Peyer's patch (tissue), 4 donors: Measurements from ENCODE around the gene GJC1. TPM values are rescaled to one million over a fixed set of nuclear protein-coding genes. Genes with fewer than 3 reads are reported as not detected.

ENCODE experiments used
- DNase-seq, 3 donors: peaks; one replicate each; pipeline ENCODE4 v3.0.0-alpha.2; 2017 to 2019
- H3K27ac ChIP-seq, 4 donors: fragments of 200-600 bp; sonication (generic); one replicate each; pipeline ENCODE4 v1.5.1; 2016 to 2019
- H3K27me3 ChIP-seq, 2 donors: fragments of 200-600 bp; sonication (generic); one replicate each; pipeline ENCODE4 v1.5.1; 2019
- H3K36me3 ChIP-seq, 3 donors: fragments of 200-600 bp; sonication (generic); one replicate each; pipeline ENCODE4 v1.5.1; 2016 to 2019
- H3K4me1 ChIP-seq, 4 donors: fragments of 200-600 bp; sonication (generic); one replicate each; pipeline ENCODE4 v1.5.1; 2016 to 2019
- H3K4me3 ChIP-seq, 4 donors: fragments of 200-600 bp; sonication (generic); 1 replicate in 3 of 4; 2 replicates in 1 of 4; pipeline ENCODE4 v1.5.1; 2016 to 2019; ENCODE audit warnings: mild to moderate bottlenecking in 1 of 4
- H3K9me3 ChIP-seq, 4 donors: fragments of 200-600 bp; sonication (generic); one replicate each; pipeline ENCODE4 v1.5.1; 2016 to 2019; ENCODE audit warnings: mild to moderate bottlenecking in 1 of 4
- POLR2A ChIP-seq, 2 donors: fragments of 450-650 bp; IDR thresholded peaks; one replicate each; pipeline ENCODE4 v1.5.1; 2017; ENCODE audit warnings: antibody characterized with exemption in 2 of 2, mild to moderate bottlenecking in 2 of 2, moderate library complexity in 2 of 2
- total RNA-seq, 4 donors: library from RNA; depleted of rRNA; stranded (reverse); fragments of >200 nt; gene quantifications; one replicate each; pipeline ENCODE4 v1.1.0, GENCODE V29; 2016
- TF ChIP-seq, protein P1 (sequence below), 6 experiments: fragments of 450-650 bp in 4 of 6; fragments of 200-600 bp in 2 of 6; sonication (generic) in 1 of 6; IDR thresholded peaks; one replicate each; pipeline ENCODE4 v1.5.1; 2017 to 2019; ENCODE audit warnings: antibody characterized with exemption in 6 of 6, mild to moderate bottlenecking in 3 of 6, moderate library complexity in 1 of 6

GJC1 gene
- 1 to 10 TPM; 1.4 to 7.4 (median 2.5) TPM for total RNA-seq

DNA sequence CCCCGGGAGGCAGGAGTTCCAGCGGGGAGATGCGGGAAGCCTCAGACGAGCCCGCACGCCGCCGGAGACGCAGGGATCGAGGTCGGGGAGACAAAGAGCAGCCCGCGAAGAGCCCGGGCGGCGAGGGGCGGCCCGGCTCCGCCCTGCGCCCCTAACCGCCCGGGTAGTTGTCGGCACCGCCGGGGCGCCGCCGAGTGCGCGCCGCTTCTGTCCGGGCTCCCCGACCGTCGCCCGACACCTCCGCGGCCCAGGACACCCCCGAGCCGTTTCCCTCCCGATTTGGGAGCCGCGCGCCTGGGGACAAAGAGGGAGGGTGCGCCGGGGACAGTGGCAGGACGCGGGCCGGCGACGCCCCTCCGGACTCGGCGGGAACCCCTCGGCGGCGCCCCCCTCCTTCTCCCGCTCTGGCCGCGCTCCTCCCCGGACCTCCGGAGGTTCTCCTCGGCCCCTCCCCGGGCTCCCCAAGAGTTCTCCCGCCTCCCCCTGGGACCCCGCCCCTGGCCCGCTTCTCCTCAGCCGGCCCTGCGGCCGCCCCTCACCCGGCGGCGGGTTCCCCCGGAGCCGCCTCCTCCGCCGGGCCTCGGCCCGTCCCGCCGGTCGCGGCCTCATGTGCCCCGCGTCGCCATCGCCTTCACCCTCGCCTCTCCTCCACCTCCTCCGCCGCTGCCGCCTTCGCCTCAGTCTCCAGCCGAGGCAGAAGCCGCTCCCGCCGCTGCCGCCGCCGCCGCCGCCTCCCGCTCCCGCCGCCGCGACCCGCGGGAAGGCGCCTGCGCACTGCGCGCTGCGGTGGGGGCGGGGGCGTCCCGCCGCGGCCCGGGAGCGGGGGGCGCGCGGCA lies at the start of gene GJC1:
TSS of gene GJC1 (minus strand) at position 765 of the 836 bp plus-strand sequence. CDS start 24,470 bp downstream, outside the sequence.
- no peak for DNase-seq
- no peaks in the 10 kb centered on the region for H3K9me3 ChIP-seq
- peak within 1 kb of the TSS; percentile 43 to 64 (median 56) for H3K4me3 ChIP-seq
- TF ChIP-seq, protein P1, sequence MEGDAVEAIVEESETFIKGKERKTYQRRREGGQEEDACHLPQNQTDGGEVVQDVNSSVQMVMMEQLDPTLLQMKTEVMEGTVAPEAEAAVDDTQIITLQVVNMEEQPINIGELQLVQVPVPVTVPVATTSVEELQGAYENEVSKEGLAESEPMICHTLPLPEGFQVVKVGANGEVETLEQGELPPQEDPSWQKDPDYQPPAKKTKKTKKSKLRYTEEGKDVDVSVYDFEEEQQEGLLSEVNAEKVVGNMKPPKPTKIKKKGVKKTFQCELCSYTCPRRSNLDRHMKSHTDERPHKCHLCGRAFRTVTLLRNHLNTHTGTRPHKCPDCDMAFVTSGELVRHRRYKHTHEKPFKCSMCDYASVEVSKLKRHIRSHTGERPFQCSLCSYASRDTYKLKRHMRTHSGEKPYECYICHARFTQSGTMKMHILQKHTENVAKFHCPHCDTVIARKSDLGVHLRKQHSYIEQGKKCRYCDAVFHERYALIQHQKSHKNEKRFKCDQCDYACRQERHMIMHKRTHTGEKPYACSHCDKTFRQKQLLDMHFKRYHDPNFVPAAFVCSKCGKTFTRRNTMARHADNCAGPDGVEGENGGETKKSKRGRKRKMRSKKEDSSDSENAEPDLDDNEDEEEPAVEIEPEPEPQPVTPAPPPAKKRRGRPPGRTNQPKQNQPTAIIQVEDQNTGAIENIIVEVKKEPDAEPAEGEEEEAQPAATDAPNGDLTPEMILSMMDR (IDR thresholded peaks at IDR 0.05), result no peak
- TF ChIP-seq POLR2A (IDR thresholded peaks at IDR 0.05), result no peak
- H3K4me1 ChIP-seq, result peaks cover 0 to 14% (median 3%) of the 10 kb centered on the region in 4 donors
- peaks cover 7 to 19% of the 10 kb centered on the region in 2 donors for H3K27me3 ChIP-seq
- no peaks in the 10 kb centered on the region for H3K36me3 ChIP-seq
- peak within 1 kb of the TSS; percentile 33 to 79 (median 46) for H3K27ac ChIP-seq

DNA sequence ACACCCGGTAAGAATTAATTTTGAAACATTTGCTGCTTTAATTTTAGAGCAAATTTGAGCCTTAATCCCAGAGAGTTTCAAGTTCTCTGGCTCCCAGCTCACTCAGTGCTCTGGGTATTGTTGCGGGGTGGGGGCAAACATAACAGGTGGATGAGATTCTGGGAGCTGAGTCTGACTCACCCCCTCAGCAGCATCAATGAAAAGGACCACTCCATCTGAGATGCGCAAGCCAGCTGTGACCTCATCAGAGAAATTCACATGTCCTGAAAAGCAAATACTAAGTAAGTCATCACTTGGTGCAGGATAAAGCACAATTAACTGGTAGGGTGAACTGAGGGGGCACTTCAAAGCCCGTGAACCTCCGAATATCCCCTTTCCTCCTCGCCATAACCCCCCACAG lies 49.3 kb upstream of the GJC1 start:
- Histone ChIP-seq H3K9me3 (no peaks in the 10 kb centered on the region), H3K27ac (no peak overlapping the region), H3K4me3 (no peak overlapping the region), H3K36me3 (peaks cover 0 to 91% (median 0%) of the 10 kb centered on the region in 3 donors), H3K27me3 (no peaks in the 10 kb centered on the region), H3K4me1 (no peaks in the 10 kb centered on the region)
- DNase-seq, result no peak
- TF ChIP-seq, protein P1 (IDR thresholded peaks at IDR 0.05), result no peak
- TF ChIP-seq POLR2A (IDR thresholded peaks at IDR 0.05), result no peak

DNA sequence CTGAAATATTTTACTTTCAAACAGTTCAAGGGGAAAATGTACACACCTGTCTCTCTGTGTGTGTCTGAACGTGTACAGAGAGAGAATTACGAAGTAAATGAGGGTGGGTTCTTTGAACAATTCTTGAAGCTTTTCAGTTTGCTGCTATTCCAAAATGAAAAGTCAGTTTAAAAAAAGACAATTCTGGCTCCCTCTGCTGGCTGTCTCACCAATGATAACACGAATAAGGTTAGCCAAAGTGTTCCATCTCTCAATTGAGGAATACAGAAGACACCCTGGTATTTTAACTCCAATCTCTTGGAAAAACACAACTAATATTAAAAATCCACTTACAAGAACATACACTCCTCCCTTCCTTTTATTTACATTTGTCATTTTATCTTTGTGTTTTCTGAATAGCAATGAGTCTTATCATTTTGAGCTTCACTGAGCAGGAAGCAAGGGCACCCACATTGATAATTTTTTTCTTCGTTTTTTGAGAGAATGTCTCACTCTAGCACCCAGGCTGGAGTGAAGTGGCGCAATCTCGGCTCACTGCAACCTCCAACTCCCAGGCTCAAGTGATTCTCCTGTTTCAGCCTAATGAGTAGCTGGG lies 48.6 kb upstream of the GJC1 start:
- Histone ChIP-seq H3K4me1 (no peaks in the 10 kb centered on the region), H3K27ac (no peak overlapping the region), H3K9me3 (no peaks in the 10 kb centered on the region), H3K36me3 (peaks cover 0 to 88% (median 0%) of the 10 kb centered on the region in 3 donors), H3K27me3 (no peaks in the 10 kb centered on the region), H3K4me3 (no peak overlapping the region)
- TF ChIP-seq, protein P1 (IDR thresholded peaks at IDR 0.05), result peak in 5 of 6 experiments; percentile 12 to 47 (median 43)
- TF ChIP-seq POLR2A (IDR thresholded peaks at IDR 0.05), result no peak
- DNase-seq, result peak in 1 of 3 donors; percentile 61

DNA sequence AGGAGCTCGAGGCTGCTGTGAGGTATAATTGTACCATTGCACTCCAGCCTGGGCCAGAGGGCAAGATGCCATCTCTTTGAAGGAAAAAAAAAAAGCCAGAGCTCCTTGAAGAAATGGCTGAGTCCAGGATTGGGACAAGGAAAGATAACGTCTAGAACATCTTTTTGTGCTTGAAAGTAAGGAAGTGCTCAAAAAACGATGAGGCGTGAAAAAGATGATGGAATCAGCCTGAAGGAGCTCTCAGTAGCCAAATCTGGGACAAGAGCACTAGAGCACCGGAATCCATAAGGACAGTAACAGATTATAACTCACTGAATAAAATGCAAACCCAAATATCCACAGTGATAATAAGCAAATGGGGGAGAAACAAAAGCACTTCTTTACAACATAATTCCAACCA lies 47.0 kb upstream of the GJC1 start:
- TF ChIP-seq, protein P1 (IDR thresholded peaks at IDR 0.05), result no peak
- TF ChIP-seq POLR2A (IDR thresholded peaks at IDR 0.05), result no peak
- no peaks in the 10 kb centered on the region for H3K9me3 ChIP-seq
- no peak overlapping the region for H3K4me3 ChIP-seq
- peaks cover 0 to 86% (median 0%) of the 10 kb centered on the region in 3 donors for H3K36me3 ChIP-seq
- H3K27me3 ChIP-seq, result no peaks in the 10 kb centered on the region
- DNase-seq, result no peak
- H3K4me1 ChIP-seq, result no peaks in the 10 kb centered on the region
- no peak overlapping the region for H3K27ac ChIP-seq

DNA sequence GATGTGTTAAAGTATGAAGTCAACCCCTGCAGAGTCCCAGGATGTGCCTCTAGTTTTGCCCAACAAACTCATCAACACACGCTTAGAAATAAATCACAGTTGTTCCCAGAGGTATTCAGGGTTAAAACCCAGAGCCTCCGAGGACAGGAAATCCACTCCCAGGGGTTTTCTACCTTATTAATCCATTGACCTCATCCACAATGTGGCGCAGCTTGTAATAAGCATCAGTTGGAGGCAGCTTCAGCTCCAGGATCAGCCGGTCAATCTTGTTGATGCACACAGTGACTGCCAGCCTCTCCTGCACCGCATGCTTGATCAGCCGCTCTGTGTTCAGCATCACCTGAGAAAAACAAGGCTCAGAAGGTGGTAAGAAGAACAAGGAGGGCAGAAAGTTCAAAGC lies 45.7 kb upstream of the GJC1 start:
- TF ChIP-seq, protein P1 (IDR thresholded peaks at IDR 0.05), result no peak
- TF ChIP-seq POLR2A (IDR thresholded peaks at IDR 0.05), result no peak
- Histone ChIP-seq H3K27me3 (no peaks in the 10 kb centered on the region), H3K36me3 (peaks cover 0 to 87% (median 0%) of the 10 kb centered on the region in 3 donors), H3K4me3 (no peak overlapping the region), H3K4me1 (no peaks in the 10 kb centered on the region), H3K27ac (no peak overlapping the region), H3K9me3 (no peaks in the 10 kb centered on the region)
- no peak for DNase-seq
